ENCODE results near the gene TRNP1. TPM values are rescaled to one million over a fixed set of nuclear protein-coding genes. Genes with fewer than 3 reads are reported as not detected.

TRNP1 gene
- polyA plus RNA-seq, 1 donor from 2014 or later = 11.0 TPM

- Histone ChIP-seq H3K9me2 (ENCODE audit: insufficient read depth, low read length) (no peaks in the 10 kb centered on the region), H3K36me3 (ENCODE audit: insufficient read depth, low read length) (no peaks in the 10 kb centered on the region), H3K4me3 (ENCODE audit: low read length) (no peak overlapping the region), H3K9ac (ENCODE audit: low read length) (no peak overlapping the region), H3K27me3 (ENCODE audit: insufficient read depth, low read depth, low read length) (no peaks in the 10 kb centered on the region), H3F3A (ENCODE audit: insufficient read depth, low read length, poor library complexity, severe bottlenecking) (peaks cover 2% of the 10 kb centered on the region), H4K20me1 (ENCODE audit: insufficient read depth) (no peaks in the 10 kb centered on the region), H3K27ac (ENCODE audit: low read length) (no peak overlapping the region), H3K79me2 (replicated peaks; ENCODE audit: insufficient read depth, low read length) (no peaks in the 10 kb centered on the region), H2AFZ (ENCODE audit: low read depth, low read length) (no peak overlapping the region), H3K4me2 (ENCODE audit: low read length) (no peak overlapping the region), H3K9me3 (ENCODE audit: low read length) (no peaks in the 10 kb centered on the region)
- TF ChIP-seq EP300 (conservative IDR thresholded peaks at IDR 0.05; ENCODE audit: poor library complexity, severe bottlenecking) = no peak
- no peak for TF ChIP-seq SMC3 (conservative IDR thresholded peaks at IDR 0.05; ENCODE audit: poor library complexity)
- TF ChIP-seq, protein P1, sequence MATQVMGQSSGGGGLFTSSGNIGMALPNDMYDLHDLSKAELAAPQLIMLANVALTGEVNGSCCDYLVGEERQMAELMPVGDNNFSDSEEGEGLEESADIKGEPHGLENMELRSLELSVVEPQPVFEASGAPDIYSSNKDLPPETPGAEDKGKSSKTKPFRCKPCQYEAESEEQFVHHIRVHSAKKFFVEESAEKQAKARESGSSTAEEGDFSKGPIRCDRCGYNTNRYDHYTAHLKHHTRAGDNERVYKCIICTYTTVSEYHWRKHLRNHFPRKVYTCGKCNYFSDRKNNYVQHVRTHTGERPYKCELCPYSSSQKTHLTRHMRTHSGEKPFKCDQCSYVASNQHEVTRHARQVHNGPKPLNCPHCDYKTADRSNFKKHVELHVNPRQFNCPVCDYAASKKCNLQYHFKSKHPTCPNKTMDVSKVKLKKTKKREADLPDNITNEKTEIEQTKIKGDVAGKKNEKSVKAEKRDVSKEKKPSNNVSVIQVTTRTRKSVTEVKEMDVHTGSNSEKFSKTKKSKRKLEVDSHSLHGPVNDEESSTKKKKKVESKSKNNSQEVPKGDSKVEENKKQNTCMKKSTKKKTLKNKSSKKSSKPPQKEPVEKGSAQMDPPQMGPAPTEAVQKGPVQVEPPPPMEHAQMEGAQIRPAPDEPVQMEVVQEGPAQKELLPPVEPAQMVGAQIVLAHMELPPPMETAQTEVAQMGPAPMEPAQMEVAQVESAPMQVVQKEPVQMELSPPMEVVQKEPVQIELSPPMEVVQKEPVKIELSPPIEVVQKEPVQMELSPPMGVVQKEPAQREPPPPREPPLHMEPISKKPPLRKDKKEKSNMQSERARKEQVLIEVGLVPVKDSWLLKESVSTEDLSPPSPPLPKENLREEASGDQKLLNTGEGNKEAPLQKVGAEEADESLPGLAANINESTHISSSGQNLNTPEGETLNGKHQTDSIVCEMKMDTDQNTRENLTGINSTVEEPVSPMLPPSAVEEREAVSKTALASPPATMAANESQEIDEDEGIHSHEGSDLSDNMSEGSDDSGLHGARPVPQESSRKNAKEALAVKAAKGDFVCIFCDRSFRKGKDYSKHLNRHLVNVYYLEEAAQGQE (IDR thresholded peaks at IDR 0.05; ENCODE audit: borderline replicate concordance) = no peak
- TF ChIP-seq CTCF (IDR thresholded peaks at IDR 0.05; ENCODE audit: poor library complexity, severe bottlenecking) = no peak
- TF ChIP-seq RAD21 (conservative IDR thresholded peaks at IDR 0.05) = no peak
- TF ChIP-seq MXI1 (conservative IDR thresholded peaks at IDR 0.05; ENCODE audit: poor library complexity, severe bottlenecking) = no peak
- no peak for TF ChIP-seq TAF1 (IDR thresholded peaks at IDR 0.05; ENCODE audit: low read depth)
- no peak for TF ChIP-seq POLR2AphosphoS5 (IDR thresholded peaks at IDR 0.05)
- no peak for TF ChIP-seq EZH2 (IDR thresholded peaks at IDR 0.05; ENCODE audit: borderline replicate concordance, insufficient read depth, low read length, poor library complexity, severe bottlenecking)
Measured at GRCh38 chr1:27005166-27005530, 11.7 kb downstream of the TRNP1 start.

DNA sequence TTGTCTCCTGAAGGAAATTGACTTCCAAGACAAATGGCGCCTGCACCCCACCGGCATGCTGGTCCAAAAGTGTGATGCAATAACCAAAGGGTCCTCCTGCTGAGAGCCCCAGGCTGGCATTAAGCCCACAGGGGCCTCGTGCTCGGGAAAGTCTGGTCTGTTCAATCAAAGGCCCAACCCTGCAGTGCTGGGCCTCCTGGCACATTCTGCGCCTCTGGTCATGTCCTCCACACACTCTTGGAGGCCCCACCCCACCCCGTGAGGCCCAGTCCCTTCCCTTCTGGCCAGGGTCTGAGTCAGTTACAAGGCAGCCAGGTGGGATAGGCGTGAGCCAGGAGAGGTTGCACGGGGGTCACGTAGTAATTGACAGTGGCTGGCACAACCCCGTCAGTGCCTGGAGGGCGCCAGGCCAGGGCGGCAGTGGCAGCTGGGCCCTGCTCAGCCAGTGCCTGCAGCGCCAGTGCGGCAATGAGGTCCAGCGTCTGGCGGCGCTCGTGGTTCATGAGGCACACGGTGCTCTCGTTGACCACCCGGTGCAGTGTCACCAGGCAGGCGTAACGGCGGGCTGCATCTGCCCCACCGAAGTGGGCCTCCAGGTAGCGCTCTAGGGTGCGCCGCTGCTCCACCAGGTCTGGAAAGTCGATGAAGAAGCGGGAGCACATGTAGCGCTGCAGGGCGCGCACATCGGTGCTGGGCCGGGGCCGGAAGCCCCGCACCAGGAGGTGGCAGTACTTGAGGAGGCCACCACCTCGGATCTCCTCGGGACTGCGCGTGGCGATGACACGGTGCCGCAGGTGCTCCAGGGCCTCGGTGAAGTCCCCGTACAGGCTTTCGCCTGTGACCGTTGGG is 12.4 kb downstream of the TRNP1 start:
- Histone ChIP-seq H3F3A (ENCODE audit: insufficient read depth, low read length, poor library complexity, severe bottlenecking) (no peaks in the 10 kb centered on the region), H3K9ac (ENCODE audit: low read length) (no peak overlapping the region), H3K36me3 (ENCODE audit: insufficient read depth, low read length) (no peaks in the 10 kb centered on the region), H4K20me1 (ENCODE audit: insufficient read depth) (no peaks in the 10 kb centered on the region), H3K9me2 (ENCODE audit: insufficient read depth, low read length) (no peaks in the 10 kb centered on the region), H3K4me3 (ENCODE audit: low read length) (no peak overlapping the region), H3K4me2 (ENCODE audit: low read length) (no peak overlapping the region), H3K9me3 (ENCODE audit: low read length) (no peaks in the 10 kb centered on the region), H3K27me3 (ENCODE audit: insufficient read depth, low read depth, low read length) (no peaks in the 10 kb centered on the region), H2AFZ (ENCODE audit: low read depth, low read length) (no peak overlapping the region), H3K27ac (ENCODE audit: low read length) (no peak overlapping the region), H3K79me2 (replicated peaks; ENCODE audit: insufficient read depth, low read length) (no peaks in the 10 kb centered on the region)
- no peak for TF ChIP-seq CTCF (IDR thresholded peaks at IDR 0.05; ENCODE audit: poor library complexity, severe bottlenecking)
- TF ChIP-seq TAF1 (IDR thresholded peaks at IDR 0.05; ENCODE audit: low read depth) = no peak
- TF ChIP-seq, protein P1 (IDR thresholded peaks at IDR 0.05; ENCODE audit: borderline replicate concordance) = no peak
- TF ChIP-seq EP300 (conservative IDR thresholded peaks at IDR 0.05; ENCODE audit: poor library complexity, severe bottlenecking) = no peak
- TF ChIP-seq POLR2AphosphoS5 (IDR thresholded peaks at IDR 0.05) = no peak
- no peak for TF ChIP-seq MXI1 (conservative IDR thresholded peaks at IDR 0.05; ENCODE audit: poor library complexity, severe bottlenecking)
- no peak for TF ChIP-seq RAD21 (conservative IDR thresholded peaks at IDR 0.05)
- TF ChIP-seq EZH2 (IDR thresholded peaks at IDR 0.05; ENCODE audit: borderline replicate concordance, insufficient read depth, low read length, poor library complexity, severe bottlenecking) = no peak
- TF ChIP-seq SMC3 (conservative IDR thresholded peaks at IDR 0.05; ENCODE audit: poor library complexity) = no peak
